ENCODE data around the gene PRG3.

PRG3 gene

DNA sequence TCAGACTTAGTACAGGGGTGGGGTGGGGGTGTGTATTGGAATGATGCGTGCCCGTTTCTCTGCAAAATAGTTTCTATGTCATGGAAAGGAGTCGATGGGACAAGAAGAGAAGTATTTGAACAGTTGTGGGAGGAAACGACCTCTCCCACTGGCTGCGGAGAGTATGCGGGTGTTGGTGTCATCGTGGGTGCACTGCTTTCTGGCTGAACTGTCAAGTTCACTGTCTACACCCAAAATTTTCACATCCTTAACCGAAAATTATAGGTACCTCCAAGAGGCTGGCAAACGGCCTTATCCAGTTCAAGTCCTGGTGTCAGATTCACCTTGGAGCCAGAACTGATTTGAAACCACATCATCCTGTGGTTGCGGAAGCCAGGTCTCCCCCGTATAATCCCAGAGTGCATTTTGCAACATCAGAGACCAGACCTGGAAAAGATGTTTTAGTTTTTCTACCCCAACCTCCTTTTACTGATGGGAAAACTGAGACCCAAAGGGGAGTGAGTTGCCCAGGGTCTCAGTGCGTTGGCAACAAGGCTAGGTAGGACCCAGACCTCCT, 44.8 kb downstream of the PRG3 start:
- no peak for DNase-seq

DNA sequence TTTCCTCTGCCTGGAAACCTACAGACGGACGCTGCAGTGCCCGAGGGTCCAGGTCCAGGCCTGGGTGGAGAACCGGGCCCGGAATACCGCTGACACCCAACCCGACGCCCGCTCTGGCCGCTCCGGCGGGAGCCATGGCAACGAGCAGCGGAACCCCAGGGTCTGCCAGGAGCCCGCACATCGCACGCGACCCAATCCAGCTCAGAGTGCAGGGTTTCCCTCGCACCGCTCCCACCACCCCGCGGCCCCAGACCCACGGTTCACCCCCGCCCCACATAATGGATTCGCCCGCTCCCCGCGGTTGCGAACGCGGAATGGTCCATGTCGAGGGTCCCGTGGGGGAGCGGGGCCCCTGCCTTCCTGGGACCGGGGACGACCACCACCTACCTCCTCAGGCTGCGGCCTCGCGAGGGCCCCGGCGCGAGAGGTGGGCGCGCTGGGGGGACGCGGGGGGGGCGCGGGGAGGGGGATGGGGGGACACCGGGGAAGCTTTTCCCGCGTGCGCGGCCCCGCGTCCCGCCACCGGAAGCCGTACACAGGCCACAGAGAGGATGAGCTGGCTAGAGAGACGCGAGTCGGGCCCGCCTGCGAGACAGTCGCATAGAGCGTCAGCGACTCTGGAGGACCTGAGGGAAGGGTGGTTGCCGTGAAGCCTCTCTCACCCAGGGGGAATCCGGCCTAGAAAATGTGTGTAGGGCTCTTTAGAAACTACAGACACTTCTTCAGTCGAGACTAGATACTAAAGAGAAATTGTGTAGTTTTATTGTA, 45.4 kb downstream of the PRG3 start, which contains the start of gene SSRP1:
TSS of gene SSRP1 (minus strand) at position 550 of the 768 bp plus-strand sequence. CDS start 771 bp downstream, outside the sequence.
- peak; percentile 91 to 92 (median 91) for DNase-seq

DNA sequence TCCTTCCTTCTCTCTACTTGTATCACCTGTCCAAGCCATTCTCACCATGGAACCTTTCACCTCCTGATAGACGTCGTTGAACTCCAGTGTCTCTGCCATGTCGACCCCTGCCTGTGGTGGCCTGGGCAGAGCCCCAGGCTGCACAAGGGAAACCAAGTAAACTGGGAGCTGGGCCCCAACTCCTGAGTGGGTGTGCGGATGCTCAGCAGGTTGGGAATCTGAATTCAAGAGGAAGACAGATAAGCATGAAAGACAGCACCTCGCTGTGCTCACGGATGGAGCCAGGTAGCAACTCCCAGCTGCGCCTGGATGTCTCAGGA, 46.0 kb downstream of the PRG3 start:
- DNase-seq = no peak

DNA sequence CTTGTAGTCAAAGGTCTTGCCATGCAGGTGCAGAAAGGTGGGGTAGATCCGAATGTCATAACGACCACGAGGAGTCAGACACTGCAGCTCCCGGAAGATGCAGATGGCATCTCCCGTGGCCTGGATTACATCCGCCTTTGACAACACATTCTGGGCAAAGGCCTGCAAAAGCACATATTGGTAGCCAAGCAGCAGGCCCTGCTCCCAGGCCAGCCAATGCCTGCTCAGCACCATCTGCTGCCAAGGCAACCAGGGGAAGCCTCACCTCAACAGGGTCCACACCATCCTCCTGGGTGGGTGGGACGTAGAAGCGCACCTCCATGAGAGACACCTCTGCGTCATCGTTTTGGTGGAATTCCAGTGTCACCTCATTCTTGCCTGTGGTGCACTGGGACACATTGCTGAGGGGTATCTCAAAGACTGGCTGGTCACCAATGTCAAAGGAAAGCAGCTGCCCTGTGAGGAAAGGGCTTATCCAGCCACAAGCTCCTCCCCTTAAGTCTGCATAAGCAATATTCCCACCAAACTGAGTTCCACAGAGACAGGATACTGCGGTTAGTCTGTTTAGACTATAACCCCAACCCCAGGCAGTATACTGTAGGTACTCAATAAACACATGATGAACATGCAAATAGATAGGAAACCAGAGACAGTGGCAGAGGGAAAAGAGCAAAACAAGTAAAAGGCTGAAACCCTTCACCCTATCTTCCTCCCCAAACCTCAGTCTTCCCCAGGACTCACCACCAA, 48.1 kb downstream of the PRG3 start:
- no peak for DNase-seq

DNA sequence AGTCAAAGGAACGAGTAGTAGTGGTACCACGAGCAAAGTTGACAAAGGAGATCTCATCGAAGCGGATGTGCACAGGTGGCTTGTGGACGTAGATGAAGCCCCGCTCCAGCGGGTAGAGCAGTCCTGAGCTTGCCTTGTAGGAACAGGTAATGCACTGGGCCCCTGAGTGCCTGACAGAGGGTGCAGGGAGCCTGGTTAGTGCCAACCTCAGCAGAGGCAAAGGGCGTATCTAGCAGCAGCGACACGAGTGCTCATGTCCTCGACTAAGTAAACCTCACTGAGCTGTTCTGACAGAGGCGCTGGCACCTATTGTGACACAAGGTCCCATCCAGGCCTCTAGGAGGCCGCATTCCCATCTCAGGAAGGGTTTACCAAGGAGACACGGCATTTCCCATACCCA, 49.2 kb downstream of the PRG3 start:
- DNase-seq = no peak

DNA sequence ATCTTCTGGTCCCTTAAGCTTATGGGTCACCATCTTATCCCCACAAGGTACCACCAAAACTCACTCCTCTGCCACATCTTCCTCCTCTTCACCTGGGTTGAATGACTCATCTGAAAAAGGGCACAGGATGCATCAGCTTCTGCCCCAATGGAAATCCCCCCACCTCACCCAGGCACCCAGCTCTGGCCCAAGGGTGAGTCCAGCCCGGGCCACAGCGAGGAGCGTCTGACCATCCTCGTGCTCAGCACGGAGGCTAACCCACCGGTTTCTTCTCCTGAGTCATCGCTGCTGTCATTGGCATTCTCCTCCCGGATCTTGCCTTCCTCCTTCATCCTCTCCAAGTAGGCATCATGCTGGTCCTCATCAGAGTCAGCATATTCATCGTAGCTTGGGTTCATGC, 50.9 kb downstream of the PRG3 start:
- no peak for DNase-seq

DNA sequence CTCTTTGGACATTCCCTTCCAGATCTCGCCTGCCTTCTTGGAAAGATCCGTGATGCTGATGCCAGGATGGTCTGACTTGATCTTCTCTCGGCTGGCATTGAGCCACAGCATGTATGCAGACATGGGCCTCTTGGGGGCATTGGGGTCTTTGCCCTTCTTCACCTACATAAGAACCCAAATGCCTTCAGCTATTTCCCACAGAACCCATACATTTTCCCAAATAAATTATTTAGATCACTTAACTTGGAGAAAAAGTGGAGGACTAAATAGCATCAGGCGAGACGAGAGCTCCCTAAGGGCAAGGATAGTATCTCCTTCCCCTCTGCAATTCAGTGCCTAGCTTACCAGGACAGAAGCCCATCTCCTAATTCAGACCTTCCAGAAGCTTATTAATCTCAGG, 53.2 kb downstream of the PRG3 start:
- no peak for DNase-seq

Data from suppressor macrophage treated with lipopolysaccharide for 1 hour (primary cell).